ENCODE results near the gene STYXL2. TPM values are rescaled to one million over a fixed set of nuclear protein-coding genes. Genes with fewer than 3 reads are reported as not detected.

Gene STYXL2
- total RNA-seq, 1 donor from 2014 or later = 0.06 TPM

DNA sequence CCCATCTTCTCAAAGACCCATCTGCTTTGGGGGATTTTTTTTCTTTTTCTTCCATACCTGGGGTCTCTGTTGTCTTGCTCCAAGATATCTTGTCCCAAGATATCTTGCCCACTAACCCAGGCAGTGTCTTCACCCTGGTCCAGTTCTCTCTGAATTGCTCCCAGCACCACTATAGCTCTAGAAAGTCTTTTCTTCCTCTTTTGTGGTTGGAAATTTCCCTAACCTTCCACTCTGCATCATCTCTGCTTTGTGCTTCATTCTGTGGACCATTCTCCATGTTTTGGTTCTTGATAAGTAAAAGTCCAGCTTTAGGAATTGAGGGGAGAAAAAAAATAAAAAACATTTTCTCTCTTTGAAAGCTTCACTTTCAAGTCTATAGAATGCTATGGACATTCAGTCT, 20.9 kb downstream of the STYXL2 start:
- Histone ChIP-seq H3K79me2 (ENCODE audit: low read depth) (no peaks in the 10 kb centered on the region), H3K4me3 (no peak overlapping the region), H3F3A (ENCODE audit: low read depth) (peaks cover 4% of the 10 kb centered on the region), H3K9ac (no peak overlapping the region), H4K20me1 (ENCODE audit: low read depth) (no peaks in the 10 kb centered on the region), H3K27me3 (no peaks in the 10 kb centered on the region), H3K9me3 (ENCODE audit: low read depth) (no peaks in the 10 kb centered on the region), H3K36me3 (no peaks in the 10 kb centered on the region), H3K4me1 (peaks cover 4% of the 10 kb centered on the region), H2AFZ (replicated peaks) (no peak overlapping the region), H3K27ac (no peak overlapping the region), H3K4me2 (no peak overlapping the region)
- Mint-ChIP-seq H3K27ac (no peak overlapping the region), H3K9me3 (peaks cover 19% of the 10 kb centered on the region), H3K36me3 (no peaks in the 10 kb centered on the region), H3K4me3 (no peak overlapping the region), H3K27me3 (ENCODE audit: insufficient read depth, low read depth) (peaks cover 2% of the 10 kb centered on the region), H3K4me1 (peaks cover 12% of the 10 kb centered on the region)
- TF ChIP-seq, protein P1, sequence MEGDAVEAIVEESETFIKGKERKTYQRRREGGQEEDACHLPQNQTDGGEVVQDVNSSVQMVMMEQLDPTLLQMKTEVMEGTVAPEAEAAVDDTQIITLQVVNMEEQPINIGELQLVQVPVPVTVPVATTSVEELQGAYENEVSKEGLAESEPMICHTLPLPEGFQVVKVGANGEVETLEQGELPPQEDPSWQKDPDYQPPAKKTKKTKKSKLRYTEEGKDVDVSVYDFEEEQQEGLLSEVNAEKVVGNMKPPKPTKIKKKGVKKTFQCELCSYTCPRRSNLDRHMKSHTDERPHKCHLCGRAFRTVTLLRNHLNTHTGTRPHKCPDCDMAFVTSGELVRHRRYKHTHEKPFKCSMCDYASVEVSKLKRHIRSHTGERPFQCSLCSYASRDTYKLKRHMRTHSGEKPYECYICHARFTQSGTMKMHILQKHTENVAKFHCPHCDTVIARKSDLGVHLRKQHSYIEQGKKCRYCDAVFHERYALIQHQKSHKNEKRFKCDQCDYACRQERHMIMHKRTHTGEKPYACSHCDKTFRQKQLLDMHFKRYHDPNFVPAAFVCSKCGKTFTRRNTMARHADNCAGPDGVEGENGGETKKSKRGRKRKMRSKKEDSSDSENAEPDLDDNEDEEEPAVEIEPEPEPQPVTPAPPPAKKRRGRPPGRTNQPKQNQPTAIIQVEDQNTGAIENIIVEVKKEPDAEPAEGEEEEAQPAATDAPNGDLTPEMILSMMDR (IDR thresholded peaks at IDR 0.05) = no peak
- TF ChIP-seq EZH2 (IDR thresholded peaks at IDR 0.05) (no peak), EZH2phosphoT487 (IDR thresholded peaks at IDR 0.05) (no peak)
- DNase-seq (ENCODE audit: low spot score) = no peak

DNA sequence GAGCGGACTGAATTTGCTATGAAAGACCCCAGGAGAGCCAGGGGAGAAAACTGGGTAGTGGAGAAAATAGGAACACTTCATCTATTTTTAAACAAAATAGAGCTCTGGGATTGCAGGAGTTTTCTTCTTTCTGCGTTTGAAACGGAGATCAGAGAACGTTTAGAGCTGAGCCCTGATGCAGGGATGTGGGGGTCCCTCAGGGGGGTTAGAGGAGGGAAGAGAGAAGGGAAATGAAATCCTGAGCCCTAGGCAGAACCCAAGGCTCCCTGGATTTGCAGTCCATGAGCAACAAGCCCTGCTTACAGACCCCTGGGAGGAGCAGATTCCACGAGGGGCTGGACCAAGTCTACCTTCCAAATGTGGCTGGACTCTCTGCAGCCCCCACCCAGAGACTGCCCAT, 21.8 kb downstream of the STYXL2 start:
- TF ChIP-seq, protein P1 (IDR thresholded peaks at IDR 0.05) = no peak
- TF ChIP-seq EZH2phosphoT487 (IDR thresholded peaks at IDR 0.05) (no peak), EZH2 (IDR thresholded peaks at IDR 0.05) (no peak)
- DNase-seq (ENCODE audit: low spot score) = no peak

GRCh38 chr1:167116174-167116573, 22.3 kb downstream of the STYXL2 start:
- Histone ChIP-seq H3K36me3 (no peaks in the 10 kb centered on the region), H3K27me3 (peaks cover 12% of the 10 kb centered on the region), H3K4me1 (peaks cover 8% of the 10 kb centered on the region), H3K4me3 (no peak overlapping the region), H3K9me3 (ENCODE audit: low read depth) (no peaks in the 10 kb centered on the region), H3F3A (ENCODE audit: low read depth) (peaks cover 4% of the 10 kb centered on the region), H3K4me2 (no peak overlapping the region), H3K27ac (no peak overlapping the region), H3K9ac (no peak overlapping the region), H2AFZ (replicated peaks) (no peak overlapping the region), H4K20me1 (ENCODE audit: low read depth) (no peaks in the 10 kb centered on the region), H3K79me2 (ENCODE audit: low read depth) (no peaks in the 10 kb centered on the region)
- Mint-ChIP-seq H3K9me3 (peaks cover 6% of the 10 kb centered on the region), H3K4me3 (no peak overlapping the region), H3K27ac (no peak overlapping the region), H3K27me3 (ENCODE audit: insufficient read depth, low read depth) (peaks cover 2% of the 10 kb centered on the region), H3K36me3 (no peaks in the 10 kb centered on the region), H3K4me1 (peaks cover 14% of the 10 kb centered on the region)
- TF ChIP-seq EZH2phosphoT487 (IDR thresholded peaks at IDR 0.05) = no peak
- TF ChIP-seq, protein P1 (IDR thresholded peaks at IDR 0.05) = no peak
- TF ChIP-seq EZH2 (IDR thresholded peaks at IDR 0.05) = no peak
- DNase-seq (ENCODE audit: low spot score) = no peak

More for the DNA sequence above, 21.8 kb downstream of the STYXL2 start:
- H3K27me3 Mint-ChIP-seq (ENCODE audit: insufficient read depth, low read depth) = peaks cover 2% of the 10 kb centered on the region
- H3K4me3 Mint-ChIP-seq = no peak overlapping the region
- Histone ChIP-seq H3K4me1 (peaks cover 8% of the 10 kb centered on the region), H3K9me3 (ENCODE audit: low read depth) (no peaks in the 10 kb centered on the region), H3K79me2 (ENCODE audit: low read depth) (no peaks in the 10 kb centered on the region), H3K9ac (no peak overlapping the region), H4K20me1 (ENCODE audit: low read depth) (no peaks in the 10 kb centered on the region), H3K4me2 (no peak overlapping the region), H3K27me3 (peaks cover 6% of the 10 kb centered on the region), H2AFZ (replicated peaks) (peak overlapping the region; percentile 42), H3F3A (ENCODE audit: low read depth) (peaks cover 4% of the 10 kb centered on the region), H3K36me3 (no peaks in the 10 kb centered on the region), H3K4me3 (no peak overlapping the region), H3K27ac (no peak overlapping the region)
- H3K9me3 Mint-ChIP-seq = peaks cover 11% of the 10 kb centered on the region
- peak overlapping the region; percentile 59 for H3K27ac Mint-ChIP-seq
- peaks cover 14% of the 10 kb centered on the region for H3K4me1 Mint-ChIP-seq
- H3K36me3 Mint-ChIP-seq = no peaks in the 10 kb centered on the region
